GM19455 (cell line): ENCODE measurements around the gene BMAL1.
"Not testable (repeated sequence)": the region's sequence is repeated elsewhere in the genome, so short reads cannot be mapped to it uniquely, and the experiment has no call there.

ENCODE experiments used
- ATAC-seq: cut with Tn5 transposase; IDR thresholded peaks from one replicate; pipeline ENCODE4 v1.9.1; 2021; ENCODE audit not compliant: unreplicated experiment

Gene BMAL1

DNA sequence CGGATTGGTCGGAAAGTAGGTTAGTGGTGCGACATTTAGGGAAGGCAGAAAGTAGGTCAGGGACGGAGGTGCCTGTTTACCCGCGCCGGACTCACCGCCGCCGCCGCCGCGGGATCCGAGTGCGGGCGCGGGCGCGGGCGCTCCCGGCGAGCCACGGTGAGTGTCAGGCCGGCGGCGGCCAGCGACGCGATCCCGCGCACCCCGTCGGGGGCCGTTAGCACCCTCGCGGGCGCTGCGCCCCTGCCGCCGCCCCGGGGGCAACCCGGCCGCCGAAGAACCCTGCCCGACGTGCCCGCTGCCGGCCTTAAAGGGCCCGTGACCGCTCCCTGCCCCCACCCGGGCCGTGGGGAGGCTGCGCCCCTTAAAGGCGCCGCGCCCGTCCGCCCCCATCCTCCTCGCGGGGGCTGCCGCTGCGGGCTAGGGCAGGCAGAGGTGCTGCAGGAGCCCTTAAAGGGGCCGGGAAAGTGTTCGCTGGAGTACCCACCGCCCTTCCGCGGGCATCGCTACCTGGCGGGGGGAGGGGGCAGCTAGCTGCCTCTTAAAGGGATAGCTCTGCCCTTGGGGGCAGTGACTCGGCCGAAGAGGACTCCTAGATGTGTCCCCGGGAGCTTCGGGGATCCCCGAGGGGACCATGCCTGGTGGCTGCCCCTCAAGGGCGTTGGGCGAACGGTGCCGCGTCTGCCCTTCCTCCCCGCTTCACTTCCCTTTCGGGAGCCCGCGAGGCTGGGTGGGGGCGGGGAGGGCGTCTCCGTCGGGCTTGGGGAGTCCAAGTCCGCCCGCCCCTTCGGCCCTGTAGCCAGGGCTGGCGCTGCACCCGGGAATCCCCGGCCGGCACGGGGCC is at the start of gene BMAL1:
Gene BMAL1, plus strand, starts transcription at position 23 of the 841 bp plus-strand sequence. CDS start 76,519 bp downstream, outside the sequence.
- ATAC-seq = peak; percentile 35

GRCh38 chr11:13228572-13228971 is 49.0 kb upstream of the BMAL1 start:
- no peak for ATAC-seq

GRCh38 chr11:13229136-13229535 is 48.5 kb upstream of the BMAL1 start:
- ATAC-seq = no peak

- no peak for ATAC-seq
These were observed 47.8 kb upstream of the BMAL1 start for GRCh38 chr11:13229711-13230318.

DNA sequence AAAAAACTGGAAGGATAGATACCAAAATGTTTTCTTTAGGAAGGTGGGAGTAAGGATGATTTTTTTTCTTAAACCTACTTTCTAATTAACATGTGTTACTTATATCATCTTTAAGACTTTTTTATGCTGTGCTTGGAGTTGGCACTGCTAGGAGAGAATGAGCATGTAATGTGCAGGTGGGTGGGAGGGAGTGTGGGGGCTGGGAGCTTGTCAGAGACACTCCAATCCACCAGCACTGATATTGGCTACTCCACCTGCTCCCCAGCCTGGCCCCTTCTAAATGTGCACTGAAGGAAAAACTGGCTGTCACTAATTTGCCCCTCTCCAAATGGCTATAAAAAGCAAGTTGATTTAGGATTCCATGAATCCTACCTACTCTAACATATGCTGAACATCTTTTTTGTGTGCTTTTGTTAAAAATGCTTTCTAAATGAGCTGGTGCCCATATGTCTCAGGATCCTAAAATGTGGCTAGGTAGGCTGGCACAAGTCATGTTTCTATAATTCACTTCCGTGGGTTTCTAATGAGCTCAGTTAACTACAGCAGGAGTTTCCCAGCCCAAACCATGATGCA is 44.3 kb upstream of the BMAL1 start:
- no peak for ATAC-seq

DNA sequence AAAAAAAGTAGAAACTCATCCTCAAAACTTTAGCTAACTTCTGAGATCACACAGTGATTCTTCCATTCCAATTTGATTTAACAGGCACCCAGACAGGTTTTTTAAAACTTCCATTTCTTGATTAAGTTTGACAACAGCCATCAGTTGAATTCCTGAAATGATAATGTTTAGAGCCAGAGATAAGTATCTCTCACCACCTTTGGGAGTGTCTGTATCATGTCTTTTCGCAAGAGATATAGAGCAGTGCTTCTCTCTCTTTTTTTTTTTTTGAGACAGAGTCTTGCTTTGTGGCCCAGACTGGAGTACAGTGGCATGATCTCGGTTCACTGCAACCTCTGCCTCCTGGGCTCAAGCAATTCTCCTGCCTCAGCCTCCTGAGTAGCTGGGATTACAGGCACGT is 41.7 kb upstream of the BMAL1 start:
- no peak for ATAC-seq

GRCh38 chr11:13236626-13237025 is 41.0 kb upstream of the BMAL1 start:
- ATAC-seq = no peak

- ATAC-seq = no peak
These were observed 39.8 kb upstream of the BMAL1 start for GRCh38 chr11:13237761-13238160.

DNA sequence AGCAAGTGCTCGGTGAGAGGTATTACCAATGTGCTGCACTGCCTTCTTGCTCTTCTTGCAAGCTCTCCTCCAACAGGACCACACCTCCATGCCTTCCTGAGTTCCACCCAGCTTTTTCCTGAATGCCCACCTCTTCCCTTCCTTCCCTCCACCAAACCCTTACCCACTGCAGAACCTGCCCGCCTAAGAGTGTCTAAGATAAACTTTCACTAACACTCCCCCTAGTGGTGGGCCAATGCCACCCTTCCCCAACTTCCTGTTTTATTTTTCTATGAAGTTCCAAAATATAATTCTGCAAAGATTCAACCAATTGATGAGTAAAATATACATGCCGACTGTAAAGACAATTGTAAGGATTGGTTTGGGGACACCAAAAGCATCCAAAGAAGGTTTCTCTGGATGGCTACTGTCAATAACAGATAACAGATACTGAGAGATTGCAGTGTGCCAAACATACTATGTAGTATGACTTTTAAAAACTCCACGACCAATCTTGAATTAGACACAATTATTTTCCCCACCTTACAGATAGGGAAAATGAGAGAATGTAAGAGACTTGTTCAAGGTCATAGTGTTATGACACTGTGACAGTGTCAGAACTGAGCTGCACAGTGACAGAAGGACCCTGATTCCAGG is 38.6 kb upstream of the BMAL1 start:
- peak; percentile 59 for ATAC-seq

DNA sequence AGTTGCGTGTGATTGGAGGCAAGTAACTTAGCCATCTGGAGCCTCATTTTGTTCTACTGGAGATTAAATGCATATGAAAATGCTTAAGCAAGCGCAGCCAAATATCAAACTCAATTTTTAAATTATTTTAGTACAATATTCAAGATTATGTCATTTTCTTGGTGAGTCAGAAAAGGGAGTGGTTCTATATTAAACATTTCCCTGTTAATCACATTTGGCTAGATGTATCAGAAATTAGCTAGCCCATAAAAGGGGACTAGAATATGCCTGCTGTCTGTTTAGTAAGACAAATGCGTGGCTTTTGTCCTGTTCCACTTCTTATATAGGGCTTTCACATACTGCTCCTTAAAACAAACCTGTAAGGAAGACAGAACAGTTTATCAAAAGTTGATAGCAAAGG is 35.0 kb upstream of the BMAL1 start:
- no peak for ATAC-seq

- ATAC-seq = no peak
These were observed 29.8 kb upstream of the BMAL1 start for GRCh38 chr11:13247606-13248296.

- no peak for ATAC-seq
These were observed 28.4 kb upstream of the BMAL1 start for GRCh38 chr11:13249177-13249576.

- no peak for ATAC-seq
These were observed 27.6 kb upstream of the BMAL1 start for GRCh38 chr11:13249992-13250391.

DNA sequence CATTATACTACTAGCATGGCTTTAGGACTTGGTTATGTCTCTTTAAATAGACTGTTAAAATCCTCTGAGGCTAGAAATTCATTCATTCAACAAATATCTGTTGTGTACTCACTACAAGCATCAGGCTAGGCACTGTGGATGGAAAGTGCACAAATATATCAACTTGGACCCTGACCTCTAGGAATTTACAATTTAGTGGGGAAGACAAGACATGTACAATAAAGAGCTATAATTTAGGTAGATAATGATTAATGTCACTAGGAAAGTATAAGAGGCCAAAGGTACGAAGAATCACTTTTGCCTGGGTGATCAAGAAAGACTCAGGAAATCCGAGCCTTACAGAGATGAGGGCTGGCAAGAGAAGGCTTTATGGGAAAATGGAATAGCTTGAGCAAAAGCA is 25.6 kb upstream of the BMAL1 start:
- no peak for ATAC-seq

DNA sequence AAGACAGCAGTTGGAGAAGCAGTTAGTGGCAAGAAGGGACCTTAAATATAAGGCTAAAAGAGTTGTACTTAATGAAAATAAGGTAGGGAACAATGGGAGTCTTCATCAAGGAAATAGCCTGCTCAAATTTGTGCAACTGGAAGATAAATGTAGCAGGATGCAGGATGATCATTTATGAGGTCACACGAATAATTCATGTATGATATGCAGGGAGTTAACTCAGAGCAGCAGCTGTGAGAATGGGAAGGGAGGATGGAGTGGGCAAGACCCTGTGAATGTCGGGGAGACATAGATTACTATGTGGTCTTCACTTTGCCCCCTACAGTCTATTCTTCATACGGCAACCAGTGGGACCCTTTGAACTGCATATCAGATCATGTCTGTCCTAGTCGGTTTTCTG is 25.2 kb upstream of the BMAL1 start:
- ATAC-seq = no peak

- ATAC-seq = no peak
These were observed 21.4 kb upstream of the BMAL1 start for GRCh38 chr11:13256216-13256615.

GRCh38 chr11:13258061-13258460 is 19.5 kb upstream of the BMAL1 start:
- not testable (repeated sequence) for ATAC-seq

DNA sequence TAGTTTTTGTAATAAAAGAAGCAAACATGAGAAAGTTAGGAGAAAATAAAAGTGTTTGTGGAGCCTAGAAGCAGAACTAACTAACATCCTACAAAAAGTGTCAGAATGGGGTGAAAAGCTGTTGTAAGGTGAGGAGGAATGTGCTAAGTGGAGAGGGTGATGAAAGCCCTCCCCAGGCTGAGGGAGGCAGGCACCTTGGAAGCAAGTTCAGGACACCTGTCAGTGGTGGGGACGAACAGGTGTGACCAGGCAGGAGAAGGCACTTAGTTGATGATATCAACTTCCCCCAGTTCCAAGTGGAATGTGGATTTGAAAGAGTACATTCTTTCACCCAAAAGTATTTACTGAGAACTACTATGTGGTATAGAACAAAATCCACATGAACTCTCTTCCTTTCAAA is 18.7 kb upstream of the BMAL1 start:
- ATAC-seq = no peak

DNA sequence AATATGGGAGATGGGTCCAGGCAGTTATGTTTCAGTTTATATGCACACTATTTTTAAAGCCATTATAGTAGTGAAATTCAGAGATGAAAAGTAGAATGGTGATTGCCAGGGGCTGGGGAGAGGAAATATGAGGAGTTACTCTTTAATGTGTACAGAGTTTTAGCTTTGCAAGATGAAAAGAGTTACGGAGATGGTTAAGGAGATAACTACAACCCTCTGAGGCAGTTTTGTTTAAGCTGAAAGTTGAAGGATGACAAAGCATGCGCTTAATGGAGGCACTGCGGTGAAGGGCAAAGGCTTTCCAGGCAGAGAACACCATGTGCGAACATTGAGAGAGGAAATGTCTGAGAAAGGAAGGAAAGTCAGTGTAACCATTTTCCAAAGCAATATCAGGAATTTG is 18.2 kb upstream of the BMAL1 start:
- no peak for ATAC-seq

- ATAC-seq = no peak
These were observed 17.2 kb upstream of the BMAL1 start for GRCh38 chr11:13260201-13260962.
